ENCODE results near the gene EMC9.

GRCh38 chr14:24095271-24096068, 45.9 kb downstream of the EMC9 start:
- TF ChIP-seq CTCF (conservative IDR thresholded peaks at IDR 0.05; ENCODE audit: low read length), result no peak
- no peak for TF ChIP-seq EZH2phosphoT487 (IDR thresholded peaks at IDR 0.05; ENCODE audit: borderline replicate concordance)
